ENCODE data around the gene WNT2. TPM values are rescaled to one million over a fixed set of nuclear protein-coding genes. Genes with fewer than 3 reads are reported as not detected.

Gene WNT2
- total RNA-seq (1.7 and 3.9 TPM in 2 replicates), polyA plus RNA-seq (4.8 and 14.5 TPM in 2 replicates), polyA minus RNA-seq (ENCODE audit: low replicate concordance) (3.8 and 36.1 TPM in 2 replicates)
- 4.5 and 14.1 TPM in 2 replicates for polyA plus RNA-seq (2012)

GRCh38 chr7:117322741-117323304, at the start of gene WNT2:
Gene WNT2, minus strand, starts transcription at chr7:117323058. Its CDS starts 69 bp downstream, at chr7:117322989.
- H3K27ac ChIP-seq (ENCODE audit: insufficient read depth, low read length) = no peak within 1 kb of the TSS
- no peaks in the 10 kb centered on the region for H3K36me3 ChIP-seq (ENCODE audit: control insufficient read depth, insufficient read depth, low read length)

GRCh38 chr7:117372073-117372472, 49.2 kb upstream of the WNT2 start:
- no peaks in the 10 kb centered on the region for H3K79me2 ChIP-seq (ENCODE audit: control insufficient read depth, insufficient read depth, low read length)
- H3K4me1 ChIP-seq (ENCODE audit: control insufficient read depth, extremely low read depth, insufficient read depth, low read length) = no peaks in the 10 kb centered on the region
- no peak overlapping the region for H3K4me3 ChIP-seq (replicated peaks in 1 of 4; ENCODE audit: control extremely low read depth in 1 of 4, insufficient read depth in 1 of 4, low read depth in 3 of 4, low read length in 4 of 4)
- TF ChIP-seq CTCF (conservative IDR thresholded peaks at IDR 0.05 in 1 of 2, IDR thresholded peaks at IDR 0.05 in 1 of 2; ENCODE audit: low read depth in 1 of 2, low read length in 2 of 2) (no peak), EZH2 (IDR thresholded peaks at IDR 0.05; ENCODE audit: low read length, missing control alignments) (no peak)
- no peak overlapping the region for H3K9ac ChIP-seq (ENCODE audit: insufficient read depth, low read length)
- no peak for DNase-seq (ENCODE audit: low read depth in 2 of 2)
- no peak overlapping the region for H3K4me2 ChIP-seq (ENCODE audit: extremely low read depth, insufficient read depth, low read length)
- H3K9me3 ChIP-seq (ENCODE audit: control insufficient read depth, insufficient read depth, low read depth, low read length) = no peaks in the 10 kb centered on the region
- no peaks in the 10 kb centered on the region for H3K27me3 ChIP-seq (ENCODE audit: control insufficient read depth, insufficient read depth, low read length)
- no peaks in the 10 kb centered on the region for H3K36me3 ChIP-seq (ENCODE audit: control insufficient read depth, insufficient read depth, low read length)
- H4K20me1 ChIP-seq (ENCODE audit: control insufficient read depth, extremely low read depth, insufficient read depth, low read length) = no peaks in the 10 kb centered on the region
- no peak overlapping the region for H2AFZ ChIP-seq (ENCODE audit: low read length)
- no peak overlapping the region for H3K27ac ChIP-seq (ENCODE audit: insufficient read depth, low read length)

More at GRCh38 chr7:117322741-117323304, at the start of gene WNT2:
- peak; percentile 12 to 13 for DNase-seq (ENCODE audit: low read depth in 2 of 2)
- Histone ChIP-seq H3K4me1 (ENCODE audit: control insufficient read depth, extremely low read depth, insufficient read depth, low read length) (peaks cover 8% of the 10 kb centered on the region), H3K79me2 (ENCODE audit: control insufficient read depth, insufficient read depth, low read length) (no peaks in the 10 kb centered on the region), H3K9ac (ENCODE audit: insufficient read depth, low read length) (peak within 1 kb of the TSS; percentile 37), H2AFZ (ENCODE audit: low read length) (peak within 1 kb of the TSS; percentile 81), H3K4me2 (ENCODE audit: extremely low read depth, insufficient read depth, low read length) (peak within 1 kb of the TSS; percentile 77), H3K9me3 (ENCODE audit: control insufficient read depth, insufficient read depth, low read depth, low read length) (no peaks in the 10 kb centered on the region), H3K4me3 (replicated peaks in 1 of 4; ENCODE audit: control extremely low read depth in 1 of 4, insufficient read depth in 1 of 4, low read depth in 3 of 4, low read length in 4 of 4) (peak within 1 kb of the TSS; percentile 49 to 60 (median 54)), H3K27me3 (ENCODE audit: control insufficient read depth, insufficient read depth, low read length) (peaks cover 32% of the 10 kb centered on the region), H4K20me1 (ENCODE audit: control insufficient read depth, extremely low read depth, insufficient read depth, low read length) (no peaks in the 10 kb centered on the region)
- TF ChIP-seq EZH2 (IDR thresholded peaks at IDR 0.05; ENCODE audit: low read length, missing control alignments) (peak; percentile 79), CTCF (conservative IDR thresholded peaks at IDR 0.05 in 1 of 2, IDR thresholded peaks at IDR 0.05 in 1 of 2; ENCODE audit: low read depth in 1 of 2, low read length in 2 of 2) (no peak)

- H3K27ac ChIP-seq (ENCODE audit: insufficient read depth, low read length) = no peak overlapping the region
- no peak overlapping the region for H3K4me2 ChIP-seq (ENCODE audit: extremely low read depth, insufficient read depth, low read length)
- no peaks in the 10 kb centered on the region for H3K27me3 ChIP-seq (ENCODE audit: control insufficient read depth, insufficient read depth, low read length)
- H3K4me3 ChIP-seq (replicated peaks in 1 of 4; ENCODE audit: control extremely low read depth in 1 of 4, insufficient read depth in 1 of 4, low read depth in 3 of 4, low read length in 4 of 4) = no peak overlapping the region
- H3K79me2 ChIP-seq (ENCODE audit: control insufficient read depth, insufficient read depth, low read length) = no peaks in the 10 kb centered on the region
- H2AFZ ChIP-seq (ENCODE audit: low read length) = no peak overlapping the region
- peak in 1 of 2 donors; percentile 22 for DNase-seq (ENCODE audit: low read depth in 2 of 2)
- TF ChIP-seq EZH2 (IDR thresholded peaks at IDR 0.05; ENCODE audit: low read length, missing control alignments) = no peak
- no peak for TF ChIP-seq CTCF (conservative IDR thresholded peaks at IDR 0.05 in 1 of 2, IDR thresholded peaks at IDR 0.05 in 1 of 2; ENCODE audit: low read depth in 1 of 2, low read length in 2 of 2)
- H3K4me1 ChIP-seq (ENCODE audit: control insufficient read depth, extremely low read depth, insufficient read depth, low read length) = no peaks in the 10 kb centered on the region
- no peak overlapping the region for H3K9ac ChIP-seq (ENCODE audit: insufficient read depth, low read length)
- no peaks in the 10 kb centered on the region for H4K20me1 ChIP-seq (ENCODE audit: control insufficient read depth, extremely low read depth, insufficient read depth, low read length)
- no peaks in the 10 kb centered on the region for H3K36me3 ChIP-seq (ENCODE audit: control insufficient read depth, insufficient read depth, low read length)
- no peaks in the 10 kb centered on the region for H3K9me3 ChIP-seq (ENCODE audit: control insufficient read depth, insufficient read depth, low read depth, low read length)
Observed at GRCh38 chr7:117364339-117365080, 41.7 kb upstream of the WNT2 start.

All from fibroblast of lung (primary cell).